ENCODE results near the gene GMPPB.

GRCh38 chr3:49771340-49771938, 47.7 kb upstream of the GMPPB start:
- no peak for TF ChIP-seq CREB1 (CRISPR knock-in tag; IDR thresholded peaks at IDR 0.05)
- no peak for TF ChIP-seq CTCF (IDR thresholded peaks at IDR 0.05)
- TF ChIP-seq FOXP4 (CRISPR knock-in tag; IDR thresholded peaks at IDR 0.05), result no peak
- no peak for TF ChIP-seq NFYB (CRISPR knock-in tag; conservative IDR thresholded peaks at IDR 0.05; ENCODE audit: low read depth)
- no peak for TF ChIP-seq OVOL2 (CRISPR knock-in tag; IDR thresholded peaks at IDR 0.05; ENCODE audit: borderline replicate concordance)
- TF ChIP-seq FOXJ3 (CRISPR knock-in tag; IDR thresholded peaks at IDR 0.05; ENCODE audit: borderline replicate concordance), result no peak
- no peak for TF ChIP-seq MAX (CRISPR knock-in tag; IDR thresholded peaks at IDR 0.05)
- no peak for TF ChIP-seq NR2C2 (CRISPR knock-in tag; IDR thresholded peaks at IDR 0.05)
- TF ChIP-seq TCF7 (CRISPR knock-in tag; IDR thresholded peaks at IDR 0.05; ENCODE audit: low read depth), result no peak
- no peak for TF ChIP-seq MYBL2 (CRISPR knock-in tag; IDR thresholded peaks at IDR 0.05)

All from WTC11 (cell line).